DND-41 (cell line): ENCODE data around the gene PI4KA.

Source experiments
- EZH2 ChIP-seq: IDR thresholded peaks from 3 replicates; pipeline ENCODE4 v1.6.1; 2012; ENCODE audit warnings: borderline replicate concordance, low read depth, mild to moderate bottlenecking, moderate library complexity, low read length, inconsistent platforms; ENCODE audit not compliant: severe bottlenecking
- TF ChIP-seq, protein P1 (sequence below): IDR thresholded peaks from 2 replicates; pipeline ENCODE4 v1.5.1; 2012; ENCODE audit warnings: borderline replicate concordance, low read length, moderate library complexity, mild to moderate bottlenecking; ENCODE audit not compliant: poor library complexity, severe bottlenecking; ENCODE audit errors: extremely low read depth

DNA sequence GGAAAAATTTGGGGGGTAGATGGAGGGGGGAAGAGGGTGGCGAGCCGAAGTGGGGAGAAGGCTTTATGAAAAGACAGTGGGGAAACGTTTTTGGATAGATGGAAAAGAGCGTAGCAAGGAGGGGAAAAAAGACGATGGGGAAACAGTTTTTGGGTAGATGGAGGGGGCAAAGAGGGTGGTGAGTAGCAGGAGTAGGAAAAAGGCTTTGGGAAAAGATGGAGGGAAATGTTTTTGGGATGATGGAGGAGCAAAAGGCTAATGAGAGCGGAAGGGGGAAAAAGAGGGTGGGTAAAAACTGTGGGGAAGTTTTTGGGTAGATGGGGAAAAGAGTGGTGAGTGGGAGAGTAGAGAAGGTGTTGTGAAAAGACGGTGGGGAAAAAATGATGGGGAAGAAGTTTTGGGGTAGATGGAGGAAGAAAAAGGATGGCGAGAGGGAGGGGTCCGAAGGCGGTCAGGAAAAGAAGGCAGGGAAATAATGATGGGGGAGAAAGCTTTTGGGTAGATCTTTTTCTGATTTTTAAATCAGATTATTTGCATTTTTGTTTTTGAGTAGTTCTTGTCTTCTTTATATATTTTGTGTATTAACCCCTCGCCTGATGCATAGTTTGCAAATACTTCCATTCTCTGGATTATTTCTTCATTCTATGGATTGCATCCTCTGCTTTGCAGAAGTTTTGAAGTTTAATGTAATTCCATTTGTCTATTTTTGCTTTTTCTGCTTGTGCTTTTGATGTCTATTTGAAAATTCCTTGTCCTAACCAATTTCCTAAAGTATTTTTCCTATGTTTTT lies 200.0 kb downstream of the PI4KA start:
- TF ChIP-seq, protein P1, sequence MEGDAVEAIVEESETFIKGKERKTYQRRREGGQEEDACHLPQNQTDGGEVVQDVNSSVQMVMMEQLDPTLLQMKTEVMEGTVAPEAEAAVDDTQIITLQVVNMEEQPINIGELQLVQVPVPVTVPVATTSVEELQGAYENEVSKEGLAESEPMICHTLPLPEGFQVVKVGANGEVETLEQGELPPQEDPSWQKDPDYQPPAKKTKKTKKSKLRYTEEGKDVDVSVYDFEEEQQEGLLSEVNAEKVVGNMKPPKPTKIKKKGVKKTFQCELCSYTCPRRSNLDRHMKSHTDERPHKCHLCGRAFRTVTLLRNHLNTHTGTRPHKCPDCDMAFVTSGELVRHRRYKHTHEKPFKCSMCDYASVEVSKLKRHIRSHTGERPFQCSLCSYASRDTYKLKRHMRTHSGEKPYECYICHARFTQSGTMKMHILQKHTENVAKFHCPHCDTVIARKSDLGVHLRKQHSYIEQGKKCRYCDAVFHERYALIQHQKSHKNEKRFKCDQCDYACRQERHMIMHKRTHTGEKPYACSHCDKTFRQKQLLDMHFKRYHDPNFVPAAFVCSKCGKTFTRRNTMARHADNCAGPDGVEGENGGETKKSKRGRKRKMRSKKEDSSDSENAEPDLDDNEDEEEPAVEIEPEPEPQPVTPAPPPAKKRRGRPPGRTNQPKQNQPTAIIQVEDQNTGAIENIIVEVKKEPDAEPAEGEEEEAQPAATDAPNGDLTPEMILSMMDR = no peak
- TF ChIP-seq EZH2 = no peak
